ENCODE data around the gene REC114.

- TF ChIP-seq CTCF (conservative IDR thresholded peaks at IDR 0.05; ENCODE audit: low read depth in 2 of 2): no peak
- TF ChIP-seq ZNF114 (CRISPR knock-in tag; IDR thresholded peaks at IDR 0.05): no peak
- TF ChIP-seq EZH2 (IDR thresholded peaks at IDR 0.05; ENCODE audit: low read depth, unreplicated experiment): no peak
- TF ChIP-seq POLR2AphosphoS5 (IDR thresholded peaks at IDR 0.05; ENCODE audit: low read depth): no peak
- TF ChIP-seq JUNB (IDR thresholded peaks at IDR 0.05; ENCODE audit: unreplicated experiment): no peak
- TF ChIP-seq, protein P1, sequence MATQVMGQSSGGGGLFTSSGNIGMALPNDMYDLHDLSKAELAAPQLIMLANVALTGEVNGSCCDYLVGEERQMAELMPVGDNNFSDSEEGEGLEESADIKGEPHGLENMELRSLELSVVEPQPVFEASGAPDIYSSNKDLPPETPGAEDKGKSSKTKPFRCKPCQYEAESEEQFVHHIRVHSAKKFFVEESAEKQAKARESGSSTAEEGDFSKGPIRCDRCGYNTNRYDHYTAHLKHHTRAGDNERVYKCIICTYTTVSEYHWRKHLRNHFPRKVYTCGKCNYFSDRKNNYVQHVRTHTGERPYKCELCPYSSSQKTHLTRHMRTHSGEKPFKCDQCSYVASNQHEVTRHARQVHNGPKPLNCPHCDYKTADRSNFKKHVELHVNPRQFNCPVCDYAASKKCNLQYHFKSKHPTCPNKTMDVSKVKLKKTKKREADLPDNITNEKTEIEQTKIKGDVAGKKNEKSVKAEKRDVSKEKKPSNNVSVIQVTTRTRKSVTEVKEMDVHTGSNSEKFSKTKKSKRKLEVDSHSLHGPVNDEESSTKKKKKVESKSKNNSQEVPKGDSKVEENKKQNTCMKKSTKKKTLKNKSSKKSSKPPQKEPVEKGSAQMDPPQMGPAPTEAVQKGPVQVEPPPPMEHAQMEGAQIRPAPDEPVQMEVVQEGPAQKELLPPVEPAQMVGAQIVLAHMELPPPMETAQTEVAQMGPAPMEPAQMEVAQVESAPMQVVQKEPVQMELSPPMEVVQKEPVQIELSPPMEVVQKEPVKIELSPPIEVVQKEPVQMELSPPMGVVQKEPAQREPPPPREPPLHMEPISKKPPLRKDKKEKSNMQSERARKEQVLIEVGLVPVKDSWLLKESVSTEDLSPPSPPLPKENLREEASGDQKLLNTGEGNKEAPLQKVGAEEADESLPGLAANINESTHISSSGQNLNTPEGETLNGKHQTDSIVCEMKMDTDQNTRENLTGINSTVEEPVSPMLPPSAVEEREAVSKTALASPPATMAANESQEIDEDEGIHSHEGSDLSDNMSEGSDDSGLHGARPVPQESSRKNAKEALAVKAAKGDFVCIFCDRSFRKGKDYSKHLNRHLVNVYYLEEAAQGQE (IDR thresholded peaks at IDR 0.05; ENCODE audit: unreplicated experiment): no peak
- TF ChIP-seq EZH2phosphoT487 (IDR thresholded peaks at IDR 0.05; ENCODE audit: unreplicated experiment): no peak
- no peak for TF ChIP-seq CREB1 (CRISPR knock-in tag; IDR thresholded peaks at IDR 0.05; ENCODE audit: low read depth)
- TF ChIP-seq, protein P2, sequence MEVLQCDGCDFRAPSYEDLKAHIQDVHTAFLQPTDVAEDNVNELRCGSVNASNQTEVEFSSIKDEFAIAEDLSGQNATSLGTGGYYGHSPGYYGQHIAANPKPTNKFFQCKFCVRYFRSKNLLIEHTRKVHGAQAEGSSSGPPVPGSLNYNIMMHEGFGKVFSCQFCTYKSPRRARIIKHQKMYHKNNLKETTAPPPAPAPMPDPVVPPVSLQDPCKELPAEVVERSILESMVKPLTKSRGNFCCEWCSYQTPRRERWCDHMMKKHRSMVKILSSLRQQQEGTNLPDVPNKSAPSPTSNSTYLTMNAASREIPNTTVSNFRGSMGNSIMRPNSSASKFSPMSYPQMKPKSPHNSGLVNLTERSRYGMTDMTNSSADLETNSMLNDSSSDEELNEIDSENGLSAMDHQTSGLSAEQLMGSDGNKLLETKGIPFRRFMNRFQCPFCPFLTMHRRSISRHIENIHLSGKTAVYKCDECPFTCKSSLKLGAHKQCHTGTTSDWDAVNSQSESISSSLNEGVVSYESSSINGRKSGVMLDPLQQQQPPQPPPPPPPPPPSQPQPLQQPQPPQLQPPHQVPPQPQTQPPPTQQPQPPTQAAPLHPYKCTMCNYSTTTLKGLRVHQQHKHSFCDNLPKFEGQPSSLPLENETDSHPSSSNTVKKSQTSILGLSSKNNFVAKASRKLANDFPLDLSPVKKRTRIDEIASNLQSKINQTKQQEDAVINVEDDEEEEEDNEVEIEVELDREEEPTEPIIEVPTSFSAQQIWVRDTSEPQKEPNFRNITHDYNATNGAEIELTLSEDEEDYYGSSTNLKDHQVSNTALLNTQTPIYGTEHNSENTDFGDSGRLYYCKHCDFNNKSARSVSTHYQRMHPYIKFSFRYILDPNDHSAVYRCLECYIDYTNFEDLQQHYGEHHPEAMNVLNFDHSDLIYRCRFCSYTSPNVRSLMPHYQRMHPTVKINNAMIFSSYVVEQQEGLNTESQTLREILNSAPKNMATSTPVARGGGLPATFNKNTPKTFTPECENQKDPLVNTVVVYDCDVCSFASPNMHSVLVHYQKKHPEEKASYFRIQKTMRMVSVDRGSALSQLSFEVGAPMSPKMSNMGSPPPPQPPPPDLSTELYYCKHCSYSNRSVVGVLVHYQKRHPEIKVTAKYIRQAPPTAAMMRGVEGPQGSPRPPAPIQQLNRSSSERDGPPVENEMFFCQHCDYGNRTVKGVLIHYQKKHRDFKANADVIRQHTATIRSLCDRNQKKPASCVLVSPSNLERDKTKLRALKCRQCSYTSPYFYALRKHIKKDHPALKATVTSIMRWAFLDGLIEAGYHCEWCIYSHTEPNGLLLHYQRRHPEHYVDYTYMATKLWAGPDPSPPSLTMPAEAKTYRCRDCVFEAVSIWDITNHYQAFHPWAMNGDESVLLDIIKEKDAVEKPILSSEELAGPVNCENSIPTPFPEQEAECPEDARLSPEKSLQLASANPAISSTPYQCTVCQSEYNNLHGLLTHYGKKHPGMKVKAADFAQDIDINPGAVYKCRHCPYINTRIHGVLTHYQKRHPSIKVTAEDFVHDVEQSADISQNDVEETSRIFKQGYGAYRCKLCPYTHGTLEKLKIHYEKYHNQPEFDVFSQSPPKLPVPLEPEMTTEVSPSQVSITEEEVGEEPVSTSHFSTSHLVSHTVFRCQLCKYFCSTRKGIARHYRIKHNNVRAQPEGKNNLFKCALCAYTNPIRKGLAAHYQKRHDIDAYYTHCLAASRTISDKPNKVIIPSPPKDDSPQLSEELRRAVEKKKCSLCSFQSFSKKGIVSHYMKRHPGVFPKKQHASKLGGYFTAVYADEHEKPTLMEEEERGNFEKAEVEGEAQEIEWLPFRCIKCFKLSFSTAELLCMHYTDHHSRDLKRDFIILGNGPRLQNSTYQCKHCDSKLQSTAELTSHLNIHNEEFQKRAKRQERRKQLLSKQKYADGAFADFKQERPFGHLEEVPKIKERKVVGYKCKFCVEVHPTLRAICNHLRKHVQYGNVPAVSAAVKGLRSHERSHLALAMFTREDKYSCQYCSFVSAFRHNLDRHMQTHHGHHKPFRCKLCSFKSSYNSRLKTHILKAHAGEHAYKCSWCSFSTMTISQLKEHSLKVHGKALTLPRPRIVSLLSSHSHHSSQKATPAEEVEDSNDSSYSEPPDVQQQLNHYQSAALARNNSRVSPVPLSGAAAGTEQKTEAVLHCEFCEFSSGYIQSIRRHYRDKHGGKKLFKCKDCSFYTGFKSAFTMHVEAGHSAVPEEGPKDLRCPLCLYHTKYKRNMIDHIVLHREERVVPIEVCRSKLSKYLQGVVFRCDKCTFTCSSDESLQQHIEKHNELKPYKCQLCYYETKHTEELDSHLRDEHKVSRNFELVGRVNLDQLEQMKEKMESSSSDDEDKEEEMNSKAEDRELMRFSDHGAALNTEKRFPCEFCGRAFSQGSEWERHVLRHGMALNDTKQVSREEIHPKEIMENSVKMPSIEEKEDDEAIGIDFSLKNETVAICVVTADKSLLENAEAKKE (CRISPR knock-in tag; IDR thresholded peaks at IDR 0.05): no peak
These were observed 48.2 kb upstream of the REC114 start for GRCh38 chr15:73394782-73395181.
